ENCODE data around the gene IL1RAPL1.
"Not testable (repeated sequence)": the region's sequence is repeated elsewhere in the genome, so short reads cannot be mapped to it uniquely, and the experiment has no call there.

IL1RAPL1 gene

DNA sequence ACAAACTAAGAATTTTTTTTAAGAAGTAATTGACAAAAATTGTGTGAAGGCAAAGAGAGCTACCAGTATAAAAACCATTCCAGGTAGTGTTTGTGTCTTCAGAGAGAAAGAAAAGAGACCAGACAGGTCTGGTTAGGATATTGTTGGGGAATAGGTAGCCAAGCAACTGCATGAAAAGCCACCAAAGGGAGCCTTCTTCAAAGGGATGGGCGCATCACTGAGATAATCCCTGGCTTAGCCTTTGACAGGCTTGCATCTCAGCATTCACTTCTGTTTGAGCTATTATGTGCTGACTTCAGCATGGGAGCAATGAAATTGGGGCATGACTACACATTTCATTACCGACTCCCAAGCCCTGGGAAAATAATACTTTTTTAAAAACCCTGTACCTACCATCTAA, 496.6 kb downstream of the IL1RAPL1 start:
- TF ChIP-seq, protein P1, sequence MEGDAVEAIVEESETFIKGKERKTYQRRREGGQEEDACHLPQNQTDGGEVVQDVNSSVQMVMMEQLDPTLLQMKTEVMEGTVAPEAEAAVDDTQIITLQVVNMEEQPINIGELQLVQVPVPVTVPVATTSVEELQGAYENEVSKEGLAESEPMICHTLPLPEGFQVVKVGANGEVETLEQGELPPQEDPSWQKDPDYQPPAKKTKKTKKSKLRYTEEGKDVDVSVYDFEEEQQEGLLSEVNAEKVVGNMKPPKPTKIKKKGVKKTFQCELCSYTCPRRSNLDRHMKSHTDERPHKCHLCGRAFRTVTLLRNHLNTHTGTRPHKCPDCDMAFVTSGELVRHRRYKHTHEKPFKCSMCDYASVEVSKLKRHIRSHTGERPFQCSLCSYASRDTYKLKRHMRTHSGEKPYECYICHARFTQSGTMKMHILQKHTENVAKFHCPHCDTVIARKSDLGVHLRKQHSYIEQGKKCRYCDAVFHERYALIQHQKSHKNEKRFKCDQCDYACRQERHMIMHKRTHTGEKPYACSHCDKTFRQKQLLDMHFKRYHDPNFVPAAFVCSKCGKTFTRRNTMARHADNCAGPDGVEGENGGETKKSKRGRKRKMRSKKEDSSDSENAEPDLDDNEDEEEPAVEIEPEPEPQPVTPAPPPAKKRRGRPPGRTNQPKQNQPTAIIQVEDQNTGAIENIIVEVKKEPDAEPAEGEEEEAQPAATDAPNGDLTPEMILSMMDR (IDR thresholded peaks at IDR 0.05; ENCODE audit: borderline replicate concordance, control extremely low read depth, extremely low read depth, insufficient read depth, missing control alignments), result no peak
- DNase-seq (ENCODE audit: low spot score), result no peak
- in situ Hi-C loops (cut with MboI; ENCODE audit: low sequenced_read_pairs, unreplicated experiment), result no loop called here

DNA sequence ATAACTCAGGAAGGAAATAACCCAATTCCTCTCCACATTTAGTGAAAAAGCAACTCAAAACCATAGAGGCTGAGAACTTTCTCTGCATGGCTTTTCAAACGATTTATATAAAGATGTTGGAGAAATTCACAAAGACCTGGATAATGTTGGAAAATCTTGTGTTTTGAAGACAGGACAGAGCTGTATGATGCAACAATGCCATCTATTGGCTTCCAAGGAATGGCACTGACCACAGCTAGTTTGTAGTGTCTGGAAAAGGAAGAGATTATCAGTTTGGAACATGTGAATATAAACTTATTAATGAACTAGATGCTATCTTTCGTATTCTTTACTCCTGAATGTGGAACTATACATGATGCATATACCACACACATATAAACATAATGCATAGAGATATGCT, 503.6 kb downstream of the IL1RAPL1 start:
- in situ Hi-C loops (cut with MboI; ENCODE audit: low sequenced_read_pairs, unreplicated experiment), result no loop called here
- TF ChIP-seq, protein P1 (IDR thresholded peaks at IDR 0.05; ENCODE audit: borderline replicate concordance, control extremely low read depth, extremely low read depth, insufficient read depth, missing control alignments), result peak; percentile 2
- no peak for DNase-seq (ENCODE audit: low spot score)

DNA sequence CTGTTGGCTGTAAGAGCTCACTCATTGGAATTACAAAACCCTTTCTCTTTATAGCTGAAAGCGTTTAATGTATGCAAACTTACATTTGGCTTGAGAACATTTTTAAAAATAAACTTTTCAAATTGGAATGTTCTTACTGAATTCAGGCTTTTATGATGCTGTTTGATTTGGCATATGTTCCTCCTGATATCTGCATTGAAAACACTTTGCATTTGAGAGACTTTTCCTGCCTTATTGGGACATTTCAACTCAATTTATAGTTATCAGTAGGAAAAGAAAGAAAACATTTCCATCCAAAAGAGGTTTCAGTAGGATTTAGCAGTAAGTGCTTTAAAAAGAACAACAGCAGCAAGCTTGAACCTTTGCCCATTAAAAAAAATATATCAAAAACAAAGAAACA, 520.0 kb downstream of the IL1RAPL1 start:
- TF ChIP-seq, protein P1 (IDR thresholded peaks at IDR 0.05; ENCODE audit: borderline replicate concordance, control extremely low read depth, extremely low read depth, insufficient read depth, missing control alignments), result no peak
- no peak for DNase-seq (ENCODE audit: low spot score)
- in situ Hi-C loops (cut with MboI; ENCODE audit: low sequenced_read_pairs, unreplicated experiment), result no loop called here

DNA sequence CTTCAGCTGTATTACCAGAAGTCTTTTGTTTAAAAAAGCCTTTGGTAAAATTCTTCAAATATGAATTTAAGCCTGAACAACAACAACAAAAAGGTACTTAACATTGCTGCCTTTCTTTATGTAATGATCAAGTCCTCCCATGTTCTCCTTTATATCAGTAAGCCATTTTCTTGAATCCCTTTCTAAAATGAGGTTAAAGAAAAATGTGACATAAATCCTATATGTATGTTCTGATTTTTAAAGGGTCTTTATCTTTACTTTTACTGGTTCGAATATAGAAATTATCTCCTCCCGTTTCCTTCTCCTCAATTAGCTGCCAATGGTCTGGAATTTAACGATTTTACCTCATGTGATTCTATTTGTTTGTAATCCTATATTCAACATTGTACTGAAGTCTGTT, 522.8 kb downstream of the IL1RAPL1 start:
- TF ChIP-seq, protein P1 (IDR thresholded peaks at IDR 0.05; ENCODE audit: borderline replicate concordance, control extremely low read depth, extremely low read depth, insufficient read depth, missing control alignments), result no peak
- no peak for DNase-seq (ENCODE audit: low spot score)
- in situ Hi-C loops (cut with MboI; ENCODE audit: low sequenced_read_pairs, unreplicated experiment), result no loop called here

DNA sequence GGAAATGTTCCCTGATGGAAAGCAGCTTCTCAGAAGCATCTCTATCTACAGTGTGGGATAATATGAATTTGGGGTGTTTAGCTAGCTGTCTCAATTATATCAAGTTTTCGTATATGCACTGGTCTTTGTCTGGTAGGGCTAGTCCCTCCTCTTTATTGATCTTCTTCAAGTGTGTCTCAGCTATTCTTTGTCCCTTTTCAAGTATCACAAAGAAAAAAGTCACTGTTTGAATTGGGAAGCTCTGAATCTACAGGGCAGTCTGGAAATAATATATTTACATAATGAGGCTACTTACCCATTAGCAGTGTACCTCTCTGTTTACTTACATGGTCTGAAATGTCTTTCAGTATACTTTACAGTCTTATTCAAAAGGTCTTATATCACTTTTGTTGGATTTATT, 526.0 kb downstream of the IL1RAPL1 start:
- in situ Hi-C loops (cut with MboI; ENCODE audit: low sequenced_read_pairs, unreplicated experiment), result no loop called here
- TF ChIP-seq, protein P1 (IDR thresholded peaks at IDR 0.05; ENCODE audit: borderline replicate concordance, control extremely low read depth, extremely low read depth, insufficient read depth, missing control alignments), result no peak
- no peak for DNase-seq (ENCODE audit: low spot score)

DNA sequence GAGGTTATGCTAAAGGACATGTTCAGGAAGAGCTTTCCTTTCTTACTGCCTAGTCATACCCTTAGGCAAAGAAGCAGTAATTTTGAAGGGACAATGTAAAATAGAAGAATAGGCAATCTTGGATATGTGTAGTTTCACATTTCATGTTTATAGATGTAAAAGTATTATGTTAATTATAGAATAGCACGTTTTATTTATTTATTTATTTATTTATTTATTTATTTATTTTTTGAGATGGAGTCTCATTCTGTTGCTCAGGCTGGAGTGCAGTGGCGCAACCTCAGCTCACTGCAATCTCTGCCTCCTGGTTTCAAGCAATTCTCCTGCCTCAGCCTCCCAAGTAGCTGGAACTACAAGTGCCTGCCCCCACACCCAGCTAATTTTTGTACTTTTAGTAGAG, 535.6 kb downstream of the IL1RAPL1 start:
- DNase-seq (ENCODE audit: low spot score); in situ Hi-C loops (cut with MboI; ENCODE audit: low sequenced_read_pairs, unreplicated experiment): not testable (repeated sequence)

DNA sequence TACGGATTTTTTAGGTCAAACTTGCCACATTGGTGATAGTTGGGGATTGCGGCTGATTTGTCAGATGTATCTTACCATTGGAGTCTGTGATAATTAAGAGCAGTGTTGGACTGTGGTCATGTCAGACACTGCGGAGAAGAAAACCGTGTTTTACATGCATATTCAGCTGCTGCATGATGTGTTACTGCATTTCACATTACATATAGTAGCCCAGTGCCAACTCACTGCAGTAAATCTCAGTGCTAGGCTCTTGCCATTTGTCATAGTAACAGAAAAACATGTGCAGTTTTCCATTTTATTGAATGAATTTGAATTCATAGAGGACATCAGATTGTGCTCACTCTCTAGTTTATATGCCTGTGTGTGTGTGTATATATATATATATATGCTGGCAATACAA, 543.7 kb downstream of the IL1RAPL1 start:
- in situ Hi-C loops (cut with MboI; ENCODE audit: low sequenced_read_pairs, unreplicated experiment), result no loop called here
- no peak for DNase-seq (ENCODE audit: low spot score)
- TF ChIP-seq, protein P1 (IDR thresholded peaks at IDR 0.05; ENCODE audit: borderline replicate concordance, control extremely low read depth, extremely low read depth, insufficient read depth, missing control alignments), result no peak

Measured in GM13976 (cell line).